GM19438 (cell line): Measurements from ENCODE around the gene SLC25A39.
A peak's percentile ranks its signal among the peaks of the same experiment; 100 is the strongest.

ENCODE experiments used
- ATAC-seq: cut with Tn5 transposase; IDR thresholded peaks from one replicate; pipeline ENCODE4 v1.9.1; 2021; ENCODE audit warnings: low read depth; ENCODE audit not compliant: unreplicated experiment

Gene SLC25A39

DNA sequence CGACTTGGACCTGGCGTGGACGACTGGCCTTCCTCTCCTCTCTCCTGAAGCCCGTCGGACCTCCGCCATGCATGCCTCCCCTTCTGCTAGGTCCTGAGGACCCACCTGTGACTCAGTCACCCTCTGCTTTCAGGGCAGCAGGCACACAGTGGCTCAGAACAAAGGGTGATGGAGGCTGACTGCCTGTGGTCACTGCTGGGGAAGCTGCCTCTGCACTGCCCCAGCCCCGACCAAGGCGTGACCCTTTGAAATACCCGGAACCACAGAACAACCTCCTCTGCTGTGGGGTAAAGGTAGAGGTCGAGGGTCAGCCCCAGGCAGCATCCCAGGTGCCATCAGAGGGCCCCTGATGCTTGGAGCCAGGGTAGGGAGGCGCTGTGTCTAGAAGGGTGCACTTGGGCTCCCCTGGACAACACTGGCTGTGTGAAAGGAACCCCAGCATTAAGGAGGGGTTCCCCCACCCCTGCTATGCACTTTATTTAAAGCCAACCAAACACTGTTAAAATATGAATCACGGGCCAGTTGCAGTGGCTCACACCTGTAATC lies 44.2 kb downstream of the SLC25A39 start:
- ATAC-seq: no peak

DNA sequence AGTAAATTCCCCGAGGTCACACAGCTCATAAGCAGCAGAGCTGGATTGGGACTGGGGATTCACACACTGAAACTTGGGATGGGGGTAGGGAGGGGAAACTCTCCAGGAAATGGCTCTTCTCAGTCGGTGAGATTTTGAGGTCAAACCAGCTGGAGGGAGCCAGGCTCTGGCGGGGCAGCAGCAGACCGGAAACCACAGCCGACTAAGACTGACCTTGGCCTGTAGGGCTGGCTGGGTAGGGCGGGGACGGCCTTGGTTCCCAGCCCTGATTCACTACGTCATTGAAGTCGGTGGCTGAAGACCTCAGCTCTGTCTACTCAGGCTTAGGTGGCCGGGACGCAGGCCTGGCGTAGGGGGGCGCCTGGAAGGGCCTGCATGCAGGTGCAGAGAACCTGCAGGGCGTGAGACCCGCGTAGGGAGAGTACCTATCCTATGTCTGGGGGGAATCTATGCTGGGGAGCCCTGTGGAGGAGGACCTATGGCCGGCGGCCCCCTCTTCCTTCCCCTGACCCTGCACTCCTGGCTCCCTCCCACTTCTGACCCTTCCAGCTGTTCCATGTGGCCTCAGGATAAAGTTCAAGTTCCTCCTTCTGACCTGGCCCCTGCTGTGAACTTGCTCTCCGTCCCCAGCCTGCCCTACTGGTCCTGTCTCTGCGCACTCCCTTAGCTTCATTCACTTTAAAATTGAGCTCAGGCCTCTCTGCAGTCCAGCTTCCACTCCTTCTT lies 44.8 kb downstream of the SLC25A39 start:
- ATAC-seq: peak; percentile 89

DNA sequence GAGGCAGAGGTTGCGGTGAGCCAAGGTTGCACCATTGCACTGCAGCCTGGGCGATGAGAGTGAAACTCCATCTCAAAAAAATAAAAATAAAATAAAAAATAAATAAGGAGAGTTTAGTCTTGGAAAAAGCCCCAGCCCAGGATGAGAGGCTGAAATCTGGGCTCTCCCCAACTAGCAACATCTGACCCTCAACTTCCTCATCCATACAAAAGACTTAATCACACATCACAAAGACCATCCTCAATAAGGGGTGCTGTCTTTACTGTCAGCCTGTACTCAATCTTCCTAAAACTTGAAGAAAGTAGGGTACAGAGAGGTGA lies 45.3 kb downstream of the SLC25A39 start:
- ATAC-seq: no peak

DNA sequence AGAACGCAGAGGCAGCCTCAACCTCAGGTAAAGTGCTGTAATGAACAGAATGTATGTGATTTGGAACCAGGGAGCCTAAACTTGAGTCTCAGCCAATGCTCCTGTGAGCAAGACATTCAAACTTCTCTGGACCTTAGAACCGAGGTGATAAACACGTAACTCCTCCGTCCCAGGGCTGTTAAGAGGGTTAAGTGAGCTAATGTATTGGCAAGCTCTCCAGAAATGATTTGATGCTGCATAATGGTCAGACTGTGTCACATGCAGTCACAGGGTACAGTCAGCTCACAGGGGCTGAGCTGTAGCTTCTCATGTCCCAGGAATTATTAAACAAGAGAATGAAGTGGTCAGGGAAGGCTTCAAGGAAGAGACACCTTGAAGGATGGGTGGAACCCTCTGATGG lies 46.6 kb downstream of the SLC25A39 start:
- ATAC-seq: no peak

DNA sequence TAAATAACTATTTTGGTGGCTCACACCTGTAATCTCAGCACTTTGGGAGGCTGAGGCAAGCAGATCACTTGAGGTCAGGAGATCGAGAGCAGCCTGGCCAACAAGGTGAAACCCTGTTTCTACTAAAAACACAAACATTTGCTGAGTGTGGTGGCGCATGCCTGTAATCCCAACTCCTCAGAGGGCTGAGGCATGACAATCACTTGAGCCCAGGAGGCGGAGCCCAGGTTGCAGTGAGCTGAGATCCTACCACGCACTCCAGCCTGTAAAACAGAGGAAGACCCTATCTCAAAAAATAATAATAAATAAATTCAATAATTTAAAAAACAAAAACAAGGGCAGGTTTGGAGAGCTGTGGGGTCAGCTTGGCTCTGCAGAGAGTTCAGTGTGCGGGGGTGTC lies 51.0 kb downstream of the SLC25A39 start:
- no peak for ATAC-seq

DNA sequence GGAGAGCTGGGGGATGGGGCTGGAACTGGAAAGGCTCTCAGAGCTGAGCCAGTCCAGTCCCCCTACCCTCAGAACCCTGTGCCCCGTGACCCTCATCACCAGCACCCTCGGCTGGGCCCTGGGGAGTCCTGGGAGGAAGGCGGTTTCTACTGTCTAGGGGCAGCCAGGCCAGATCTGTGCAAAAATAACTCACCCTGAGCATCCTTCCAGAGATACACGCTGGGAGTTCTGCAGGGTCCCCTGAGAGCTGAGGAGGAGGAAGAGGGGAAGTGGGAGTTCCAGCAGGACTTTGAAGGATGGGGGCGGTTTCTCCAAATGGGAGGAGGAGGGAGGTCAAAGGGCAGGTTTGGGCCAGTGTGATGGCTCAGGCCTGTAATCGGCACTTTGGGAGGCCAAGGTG lies 51.7 kb downstream of the SLC25A39 start:
- ATAC-seq: no peak

DNA sequence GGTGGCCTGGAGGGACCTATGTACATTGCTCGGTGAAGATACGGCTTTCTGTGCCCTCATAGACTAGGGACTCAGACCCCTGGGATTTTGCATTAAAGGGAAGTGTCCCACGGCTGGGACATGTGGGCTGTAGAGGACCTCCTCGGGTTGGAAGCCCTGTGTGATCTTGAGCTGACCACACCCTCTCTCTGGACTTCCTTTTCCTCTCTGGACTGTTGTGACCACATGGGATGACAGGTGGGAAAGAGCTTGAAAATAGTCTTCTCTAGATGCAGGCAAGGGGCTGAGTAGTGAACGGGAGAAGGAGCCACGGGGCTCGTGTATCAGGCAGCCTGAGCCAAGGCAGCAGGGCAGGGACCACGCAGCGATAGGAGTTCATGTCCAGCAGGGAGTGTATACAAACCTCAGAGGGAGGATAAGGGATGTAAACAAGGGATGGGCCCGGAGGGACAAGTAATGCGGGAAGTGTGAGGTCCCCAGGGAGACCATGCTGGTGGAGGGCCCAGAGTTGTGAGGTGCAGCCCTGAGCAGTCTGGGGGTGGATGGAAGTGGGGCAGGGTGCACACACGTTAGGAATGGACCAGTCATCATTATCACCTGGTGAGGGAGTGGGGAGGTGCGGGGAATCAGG lies 52.2 kb downstream of the SLC25A39 start:
- ATAC-seq: no peak
